GM13977 (cell line): ENCODE results near the gene TCF23.

ENCODE experiments used
- DNase-seq: peaks from one replicate; pipeline ENCODE4 v3.0.0; 2012; ENCODE audit warnings: low spot score
- in situ Hi-C: fragments of 300-500 bp; cut with MboI; formaldehyde crosslinking; loops from one replicate; pipeline ENCODE4 v1.12.0; 2022; ENCODE audit warnings: low sequenced_read_pairs, low pct_unique_long_range_greater_than_20kb, mixed read lengths, inconsistent platforms; ENCODE audit not compliant: unreplicated experiment
- TF ChIP-seq, protein P1 (sequence below): IDR thresholded peaks from 2 replicates; pipeline ENCODE4 v1.5.1; 2012; ENCODE audit warnings: mild to moderate bottlenecking, control low read depth; ENCODE audit not compliant: insufficient read depth; ENCODE audit errors: extremely low read depth, missing control alignments

Gene TCF23

DNA sequence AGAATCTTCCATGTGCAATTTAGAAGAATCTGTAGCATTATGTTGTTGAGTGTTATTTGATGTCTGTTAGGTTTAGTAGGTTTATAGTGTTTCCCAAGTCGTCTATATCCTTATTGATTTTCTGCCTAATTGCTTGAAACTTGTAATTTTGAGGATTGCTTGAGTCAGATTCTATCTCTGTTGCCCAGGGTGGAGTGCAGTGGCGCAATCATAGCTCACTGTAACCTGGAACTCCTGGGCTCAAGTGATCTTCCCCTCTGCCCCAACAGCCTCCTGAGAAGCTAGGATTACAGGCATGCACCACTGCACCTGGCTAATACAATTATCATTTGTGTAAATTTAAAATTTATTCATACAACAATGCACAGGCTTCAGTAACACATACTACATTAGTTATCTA, 3.1 kb upstream of the TCF23 start:
- in situ Hi-C loops, result no loop called here
- TF ChIP-seq, protein P1, sequence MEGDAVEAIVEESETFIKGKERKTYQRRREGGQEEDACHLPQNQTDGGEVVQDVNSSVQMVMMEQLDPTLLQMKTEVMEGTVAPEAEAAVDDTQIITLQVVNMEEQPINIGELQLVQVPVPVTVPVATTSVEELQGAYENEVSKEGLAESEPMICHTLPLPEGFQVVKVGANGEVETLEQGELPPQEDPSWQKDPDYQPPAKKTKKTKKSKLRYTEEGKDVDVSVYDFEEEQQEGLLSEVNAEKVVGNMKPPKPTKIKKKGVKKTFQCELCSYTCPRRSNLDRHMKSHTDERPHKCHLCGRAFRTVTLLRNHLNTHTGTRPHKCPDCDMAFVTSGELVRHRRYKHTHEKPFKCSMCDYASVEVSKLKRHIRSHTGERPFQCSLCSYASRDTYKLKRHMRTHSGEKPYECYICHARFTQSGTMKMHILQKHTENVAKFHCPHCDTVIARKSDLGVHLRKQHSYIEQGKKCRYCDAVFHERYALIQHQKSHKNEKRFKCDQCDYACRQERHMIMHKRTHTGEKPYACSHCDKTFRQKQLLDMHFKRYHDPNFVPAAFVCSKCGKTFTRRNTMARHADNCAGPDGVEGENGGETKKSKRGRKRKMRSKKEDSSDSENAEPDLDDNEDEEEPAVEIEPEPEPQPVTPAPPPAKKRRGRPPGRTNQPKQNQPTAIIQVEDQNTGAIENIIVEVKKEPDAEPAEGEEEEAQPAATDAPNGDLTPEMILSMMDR, result no peak
- no peak for DNase-seq

DNA sequence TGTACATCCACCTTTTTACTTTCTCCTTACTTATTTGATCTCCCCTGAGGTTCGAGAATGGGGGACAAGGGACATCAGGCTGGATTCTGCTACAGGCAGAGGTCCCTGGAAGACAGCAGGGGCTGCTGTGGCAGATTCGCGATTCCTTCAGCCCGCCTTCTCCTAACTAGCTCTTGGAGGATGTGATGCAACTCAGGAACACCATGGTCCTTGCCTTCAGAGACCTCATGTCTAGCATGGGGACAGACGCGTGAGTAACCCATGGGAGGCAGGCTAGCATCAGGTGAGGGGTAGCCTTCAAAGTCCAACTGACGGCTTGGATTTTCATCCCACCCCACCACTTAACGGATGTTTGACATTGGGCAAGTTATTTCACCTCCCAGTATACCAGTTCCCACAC, 869 bp upstream of the TCF23 start:
- DNase-seq, result no peak
- in situ Hi-C loops, result no loop called here
- TF ChIP-seq, protein P1, result no peak

DNA sequence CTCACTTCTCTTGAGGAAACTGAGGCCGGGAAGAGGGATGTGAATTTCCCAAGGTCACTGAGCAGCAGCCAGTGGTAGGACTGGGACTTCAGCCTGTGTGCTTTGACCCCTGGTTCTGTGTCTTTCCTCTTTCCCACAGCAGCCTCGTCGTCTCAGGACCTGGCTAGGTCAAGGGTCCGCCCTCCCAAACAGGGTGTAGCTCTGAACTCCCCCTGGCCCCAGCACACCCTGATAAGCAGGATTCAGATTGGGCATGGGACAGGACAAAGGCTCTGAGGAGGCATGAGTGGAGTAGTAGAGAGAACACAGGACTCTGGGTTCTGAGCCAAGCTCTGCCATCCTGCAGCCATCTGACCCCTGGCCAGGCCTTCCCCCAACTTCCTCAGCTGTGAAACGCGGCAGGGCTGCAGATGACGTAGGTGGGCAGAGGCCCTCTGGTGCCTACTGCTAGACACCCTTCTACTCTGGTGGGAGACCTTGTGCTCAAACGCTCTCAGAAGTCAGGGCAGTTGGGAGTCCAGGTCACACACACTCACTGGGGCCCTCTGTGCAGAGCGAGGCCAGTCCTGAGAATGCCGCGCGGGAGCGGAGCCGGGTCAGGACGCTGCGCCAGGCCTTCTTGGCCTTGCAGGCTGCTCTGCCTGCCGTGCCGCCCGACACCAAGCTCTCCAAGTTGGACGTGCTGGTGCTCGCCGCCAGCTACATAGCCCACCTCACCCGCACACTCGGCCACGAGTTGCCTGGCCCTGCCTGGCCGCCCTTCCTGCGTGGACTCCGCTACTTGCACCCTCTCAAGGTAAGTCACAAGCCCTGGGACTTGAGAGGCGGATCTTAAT, 984 bp downstream of the TCF23 start:
- no peak for DNase-seq
- in situ Hi-C loops, result no loop called here

DNA sequence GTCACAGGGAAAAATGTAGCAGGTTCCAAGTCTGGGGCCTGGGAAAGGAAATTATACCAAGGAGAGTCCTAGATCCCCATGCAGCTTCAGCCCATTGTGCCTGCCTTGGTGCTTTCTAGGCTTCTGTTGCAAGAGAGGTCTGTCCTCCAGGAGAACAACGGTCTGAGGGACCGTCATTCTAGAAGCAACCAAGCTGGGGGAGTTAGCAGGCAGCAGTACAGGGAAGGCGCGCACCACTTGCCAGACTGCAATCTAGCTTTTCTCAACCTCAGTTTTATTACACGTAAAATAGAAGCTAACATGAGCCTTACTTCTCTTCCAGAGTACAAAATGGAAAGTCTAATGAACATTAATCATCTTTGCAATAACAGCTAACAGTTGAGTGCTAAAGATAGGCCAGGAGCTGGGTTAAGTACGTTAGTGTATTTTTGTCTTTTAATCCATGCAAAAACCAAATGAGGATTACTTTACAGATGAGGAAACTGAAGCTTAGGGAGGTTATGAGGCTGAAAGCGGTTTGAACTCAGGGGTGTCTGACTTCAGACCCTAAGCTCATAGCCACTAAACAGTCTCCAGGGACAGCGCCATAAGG, 1.9 kb downstream of the TCF23 start:
- in situ Hi-C loops, result no loop called here
- TF ChIP-seq, protein P1, result no peak
- DNase-seq, result no peak

More for the DNA sequence above, 984 bp downstream of the TCF23 start:
- TF ChIP-seq, protein P1, result no peak

DNA sequence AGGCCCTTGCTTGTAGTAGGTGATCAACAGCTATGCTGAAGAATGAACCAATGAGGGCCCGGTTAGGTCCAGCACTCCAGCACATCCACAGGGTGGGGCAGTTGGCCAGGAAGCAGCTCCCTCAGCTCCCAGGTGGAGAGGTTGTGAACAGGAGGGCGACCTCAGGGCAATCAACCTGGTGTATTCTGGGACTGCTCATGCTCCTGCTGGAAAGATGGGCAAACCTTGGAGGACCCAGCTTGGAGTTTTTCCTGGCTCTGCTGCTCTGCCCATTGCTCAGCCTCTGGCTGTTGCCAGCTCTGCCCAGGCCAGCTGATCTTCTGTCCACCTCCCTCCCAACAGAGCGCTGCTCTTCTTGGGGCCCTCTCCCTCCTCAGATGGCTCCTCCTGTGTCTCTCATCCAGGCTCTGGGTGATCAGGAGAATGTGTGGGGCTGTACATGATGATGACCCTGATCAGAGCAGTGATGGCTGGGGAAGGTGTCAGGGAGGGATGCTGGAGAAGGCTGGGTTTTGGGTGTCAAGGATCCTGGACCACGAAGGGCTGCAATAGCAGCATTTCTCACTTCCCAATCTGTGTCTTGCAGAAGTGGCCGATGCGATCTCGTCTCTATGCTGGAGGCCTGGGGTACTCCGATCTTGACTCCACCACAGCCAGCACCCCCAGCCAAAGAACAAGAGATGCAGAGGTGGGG, 3.4 kb downstream of the TCF23 start:
- no peak for DNase-seq
- TF ChIP-seq, protein P1, result no peak
- in situ Hi-C loops, result no loop called here

DNA sequence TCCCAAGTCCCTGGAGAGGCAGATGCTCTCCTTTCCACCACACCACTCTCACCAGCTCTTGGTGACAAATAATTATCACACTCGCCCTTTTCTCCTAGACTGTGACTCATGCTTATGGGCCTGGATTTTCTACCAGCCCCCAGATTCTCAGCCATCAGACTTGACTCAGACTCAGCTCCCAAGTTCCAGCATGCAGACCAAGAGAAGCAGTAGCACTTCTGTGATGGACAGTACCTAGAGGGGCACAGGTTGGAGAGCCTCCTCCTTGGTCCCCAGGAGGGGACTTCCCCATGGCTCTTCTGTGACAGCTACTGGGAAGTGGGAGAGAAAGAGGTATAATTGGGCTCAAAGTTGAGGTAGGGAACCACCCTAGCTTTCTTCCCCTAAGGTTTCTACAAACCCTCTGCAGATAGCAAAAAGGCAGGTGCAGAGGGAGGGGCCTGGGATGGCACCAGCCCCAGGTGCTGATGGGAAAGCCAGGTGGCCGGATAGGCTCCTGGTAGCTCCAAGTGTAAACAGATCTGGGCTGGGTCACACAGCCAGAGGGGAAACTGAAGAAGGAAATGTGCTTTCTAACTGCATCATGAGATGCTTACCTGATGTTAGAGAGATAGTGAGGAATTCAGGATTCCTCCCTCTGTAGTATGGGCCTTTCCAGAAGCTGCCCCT, 4.1 kb downstream of the TCF23 start:
- TF ChIP-seq, protein P1, result no peak
- in situ Hi-C loops, result no loop called here
- DNase-seq, result no peak
